Stimulated activated CD4-positive, alpha-beta T cell treated with anti-CD3 and anti-CD28 coated beads, Interleukin-15, amount 100 ng/mL, for 48 hours (primary cell): ENCODE data around the gene CTNNBL1.

Experiments
- DNase-seq, 2 donors: peaks; one replicate each; pipeline ENCODE4 v3.0.0-alpha.2; 2020; ENCODE audit warnings: low read depth in 2 of 2

The CTNNBL1 gene

DNA sequence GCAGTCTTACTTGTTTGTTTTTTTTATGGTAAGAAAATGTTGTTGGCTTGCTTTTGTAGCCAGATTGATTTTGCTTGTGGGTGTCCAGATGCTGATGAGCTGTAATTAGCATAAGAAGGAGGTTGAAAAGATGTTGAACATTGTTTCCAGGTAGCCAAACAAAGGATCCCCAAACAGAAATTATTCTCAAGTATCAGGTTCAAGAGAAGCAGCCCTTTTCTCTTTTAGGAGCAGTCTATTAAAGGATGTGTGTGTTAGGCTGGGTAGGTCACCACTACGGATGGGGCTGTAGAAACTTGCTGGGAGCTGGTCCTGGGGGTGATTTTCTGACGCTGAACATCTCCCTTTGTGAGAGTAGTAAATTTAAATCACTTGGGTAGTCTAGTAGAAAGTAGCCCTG is 122.2 kb downstream of the CTNNBL1 start:
- DNase-seq = no peak

DNA sequence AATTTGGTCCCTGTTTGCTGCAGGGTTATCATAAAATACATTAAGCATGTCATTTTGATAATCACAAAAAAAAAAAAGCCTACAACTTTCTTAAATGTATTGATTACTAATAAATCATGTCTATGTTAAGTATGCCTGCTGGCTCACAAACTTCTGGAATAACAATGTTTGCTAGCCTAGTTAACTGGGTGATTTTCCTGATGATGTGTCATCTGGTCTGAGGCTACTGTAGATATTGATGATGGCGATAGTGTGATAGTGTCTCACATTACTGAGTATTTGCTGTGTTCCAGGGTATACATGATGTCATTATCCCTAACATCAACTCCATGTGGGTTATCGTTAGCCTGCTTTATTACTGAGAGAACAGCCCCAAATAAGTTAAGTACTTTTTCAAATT is 122.9 kb downstream of the CTNNBL1 start:
- DNase-seq = no peak

DNA sequence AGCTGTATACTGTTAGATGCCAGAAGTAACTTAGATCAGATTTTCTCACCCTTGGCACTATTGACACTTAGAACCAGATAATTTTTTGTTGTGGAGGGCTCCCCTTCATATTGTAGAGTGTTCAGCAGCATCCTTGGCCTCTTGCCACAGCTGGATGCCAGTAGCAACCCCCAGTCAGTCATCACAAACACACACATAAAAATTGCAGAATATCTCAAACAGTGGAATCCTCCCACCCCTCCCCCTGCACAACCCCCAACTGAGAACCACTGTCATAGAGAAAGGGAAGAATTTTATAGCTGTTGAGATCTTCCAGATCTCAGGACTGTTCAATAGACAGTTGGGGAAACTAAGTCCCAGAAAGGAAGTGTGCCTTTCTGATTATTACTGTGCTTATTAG is 127.9 kb downstream of the CTNNBL1 start:
- DNase-seq = no peak

DNA sequence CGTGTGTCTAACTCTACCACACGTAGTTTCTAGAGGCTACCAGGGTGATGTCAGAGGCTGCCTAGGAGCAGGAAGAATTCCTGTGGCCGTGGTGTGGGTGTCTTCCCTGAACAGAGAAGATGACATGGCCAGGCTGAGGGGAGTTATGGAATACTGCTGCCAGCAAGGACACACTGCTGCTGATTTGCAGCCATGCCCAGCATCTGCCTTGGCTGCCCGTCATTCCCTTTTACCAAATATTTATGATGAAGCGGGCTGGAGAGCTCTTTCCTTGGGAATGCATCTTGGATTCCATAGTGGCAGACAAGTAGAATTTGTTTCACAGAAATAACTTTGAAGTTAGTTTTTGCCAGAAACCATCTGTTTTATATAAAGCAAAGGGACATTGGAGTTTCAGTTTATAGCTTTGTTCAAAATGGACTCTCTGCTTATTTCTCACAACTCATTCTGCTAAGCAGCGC is 128.3 kb downstream of the CTNNBL1 start:
- no peak for DNase-seq

DNA sequence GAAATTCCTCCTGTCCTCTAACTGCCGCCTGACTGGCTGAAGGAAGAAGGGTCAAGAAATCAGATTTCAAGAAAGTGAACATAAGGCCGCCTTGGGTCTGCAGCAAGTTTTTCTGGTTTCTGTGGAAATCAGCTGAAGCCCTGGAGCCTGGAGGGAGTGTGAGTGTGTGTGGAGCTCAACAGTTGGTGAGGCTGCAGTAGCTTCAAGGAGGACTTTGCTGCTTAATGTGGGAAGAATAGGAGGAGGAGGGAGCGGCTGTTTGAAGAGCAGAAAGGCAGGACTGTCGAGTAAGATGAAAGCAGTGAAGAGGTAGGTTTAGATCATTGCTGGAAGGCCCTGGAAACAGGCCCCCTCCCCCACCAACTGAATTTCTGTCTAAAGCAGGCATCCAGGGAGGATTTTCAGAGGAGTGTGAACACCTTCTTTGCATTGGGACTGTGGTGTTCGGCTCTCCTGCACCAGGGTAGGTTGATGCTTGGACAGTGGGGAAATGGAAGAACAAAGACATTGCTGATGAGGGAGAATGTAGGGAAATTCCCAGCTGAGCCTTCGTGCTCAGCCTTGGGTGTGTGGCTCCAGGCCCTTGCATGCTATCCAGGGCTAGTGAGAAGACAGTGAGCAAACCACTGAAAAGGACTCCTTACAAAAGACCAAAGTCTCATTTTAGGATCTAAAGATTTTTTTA is 129.6 kb downstream of the CTNNBL1 start:
- no peak for DNase-seq

DNA sequence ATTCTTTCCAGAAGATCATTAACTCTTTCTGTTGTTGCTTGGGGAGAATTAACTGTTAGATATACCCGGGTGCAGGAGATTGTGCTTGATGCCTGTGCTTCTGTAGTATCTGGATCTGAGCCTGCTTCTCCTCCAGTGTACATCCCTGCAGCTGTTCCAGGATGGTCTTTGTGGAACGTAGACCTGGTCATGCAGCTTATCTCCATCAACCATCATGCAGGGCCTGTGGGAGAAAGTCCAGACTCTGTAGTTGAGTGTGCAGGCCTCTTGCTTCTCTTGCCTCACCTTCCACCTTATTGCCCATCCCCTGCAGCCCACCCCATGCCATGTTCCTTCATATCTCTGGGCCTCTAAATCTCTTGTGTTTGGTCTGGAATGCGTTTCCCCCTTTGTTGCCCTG is 133.8 kb downstream of the CTNNBL1 start:
- no peak for DNase-seq

DNA sequence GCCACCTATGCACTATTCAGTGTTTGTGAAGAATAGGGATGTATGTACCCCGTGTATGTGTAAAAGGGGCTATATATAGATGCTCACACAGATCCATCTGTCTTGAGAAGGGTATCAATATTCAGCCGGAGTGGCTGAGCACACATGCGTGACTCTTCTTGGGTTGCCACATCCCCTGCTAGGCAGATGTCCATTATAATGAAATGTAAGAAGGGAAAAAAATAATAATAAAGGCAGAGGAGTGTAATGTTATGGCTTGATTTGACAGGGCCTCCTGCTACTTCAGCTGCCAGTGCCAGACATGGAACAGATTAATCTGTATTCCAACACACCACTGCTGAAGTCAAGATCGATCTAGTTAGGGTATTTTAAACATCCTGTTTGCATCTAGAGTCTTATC is 134.9 kb downstream of the CTNNBL1 start:
- no peak for DNase-seq

DNA sequence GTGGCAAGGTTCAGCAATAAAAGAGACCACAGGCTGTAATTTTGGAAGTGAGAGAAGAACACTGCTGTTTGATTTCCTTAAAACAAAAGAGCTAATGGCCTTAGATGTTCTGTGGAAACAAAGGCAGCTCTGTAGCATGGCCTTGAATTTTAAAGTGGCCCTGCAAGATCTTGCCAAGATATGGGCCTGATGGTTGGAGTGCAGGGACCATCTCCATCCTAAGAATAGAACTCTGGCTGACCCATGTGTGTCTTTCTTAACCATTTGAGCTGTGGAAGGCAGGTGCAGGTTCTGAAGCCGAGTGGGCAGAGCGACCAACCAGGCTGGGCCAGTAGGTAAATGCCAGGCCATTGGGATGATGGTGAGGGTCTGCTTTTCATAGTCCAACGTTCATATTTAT is 135.3 kb downstream of the CTNNBL1 start:
- DNase-seq = no peak

DNA sequence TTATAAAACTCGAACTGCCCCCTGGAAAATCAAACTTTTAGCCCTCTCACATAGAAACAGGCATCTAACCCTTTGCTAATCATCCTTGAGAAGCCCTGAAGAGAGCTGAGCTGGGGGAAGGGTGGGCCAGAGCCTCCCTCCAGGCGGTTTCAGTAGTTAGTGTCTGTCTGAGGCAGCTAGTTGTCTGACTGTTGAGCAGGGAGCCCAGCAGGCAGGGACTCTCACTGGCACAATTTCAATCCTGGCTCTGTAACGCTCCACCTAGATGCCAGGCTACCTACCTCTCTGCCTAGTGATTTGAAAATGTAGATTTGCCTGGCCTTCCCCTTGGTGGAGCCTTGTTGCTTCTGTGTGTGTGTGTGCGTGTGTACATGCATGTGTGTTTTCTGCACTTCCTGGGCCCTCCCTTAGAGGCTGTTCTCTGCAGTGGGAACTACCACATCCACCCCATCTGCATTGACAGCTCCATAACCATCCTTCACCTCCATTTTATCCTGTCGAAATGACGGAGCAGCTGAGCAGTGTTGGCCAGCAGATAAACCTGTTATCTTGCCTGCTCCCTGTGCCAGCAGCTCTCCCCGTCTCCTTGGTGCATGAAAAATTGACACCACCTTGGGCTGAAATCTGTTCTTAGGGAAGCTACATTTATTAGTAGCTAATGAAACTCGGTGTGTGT is 139.5 kb downstream of the CTNNBL1 start:
- DNase-seq = no peak

DNA sequence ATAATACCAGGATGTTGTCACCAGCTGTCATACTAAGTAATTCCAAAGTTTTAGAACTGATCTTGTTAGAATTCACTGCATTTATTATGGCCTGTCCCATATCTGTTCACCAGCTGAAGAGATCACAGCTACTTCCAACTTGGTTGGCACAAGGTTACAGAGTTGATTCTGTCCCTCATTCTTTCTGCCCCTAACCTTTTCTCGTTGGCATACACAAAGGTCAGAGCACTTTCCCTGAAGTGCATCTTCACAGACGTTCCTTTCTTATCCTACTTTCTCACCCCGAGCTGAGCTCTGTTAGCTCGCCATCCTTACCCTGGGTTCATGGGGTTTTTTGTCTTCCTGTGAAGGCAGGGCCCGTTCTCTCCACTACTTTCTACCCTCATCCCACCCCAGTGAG is 143.1 kb downstream of the CTNNBL1 start:
- no peak for DNase-seq

DNA sequence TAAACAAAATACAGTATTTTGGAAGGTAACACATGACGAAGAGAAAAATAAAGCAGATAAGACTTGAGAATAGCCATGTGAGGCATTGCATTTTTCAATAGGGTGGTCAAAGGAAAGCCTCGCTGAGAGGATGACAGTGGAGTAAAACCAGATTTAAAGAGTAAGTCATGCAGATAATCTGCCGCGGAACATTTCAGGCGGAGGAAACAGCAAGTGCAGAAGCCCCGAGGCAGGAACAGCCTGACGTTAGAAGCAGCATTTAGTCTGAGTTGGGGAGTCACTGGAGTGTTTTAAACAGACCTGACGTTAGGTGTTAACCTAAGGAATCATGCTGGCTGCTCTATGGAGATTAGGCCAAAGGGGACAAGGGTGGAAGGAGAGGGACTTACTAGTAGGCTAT is 144.1 kb downstream of the CTNNBL1 start:
- DNase-seq = no peak

DNA sequence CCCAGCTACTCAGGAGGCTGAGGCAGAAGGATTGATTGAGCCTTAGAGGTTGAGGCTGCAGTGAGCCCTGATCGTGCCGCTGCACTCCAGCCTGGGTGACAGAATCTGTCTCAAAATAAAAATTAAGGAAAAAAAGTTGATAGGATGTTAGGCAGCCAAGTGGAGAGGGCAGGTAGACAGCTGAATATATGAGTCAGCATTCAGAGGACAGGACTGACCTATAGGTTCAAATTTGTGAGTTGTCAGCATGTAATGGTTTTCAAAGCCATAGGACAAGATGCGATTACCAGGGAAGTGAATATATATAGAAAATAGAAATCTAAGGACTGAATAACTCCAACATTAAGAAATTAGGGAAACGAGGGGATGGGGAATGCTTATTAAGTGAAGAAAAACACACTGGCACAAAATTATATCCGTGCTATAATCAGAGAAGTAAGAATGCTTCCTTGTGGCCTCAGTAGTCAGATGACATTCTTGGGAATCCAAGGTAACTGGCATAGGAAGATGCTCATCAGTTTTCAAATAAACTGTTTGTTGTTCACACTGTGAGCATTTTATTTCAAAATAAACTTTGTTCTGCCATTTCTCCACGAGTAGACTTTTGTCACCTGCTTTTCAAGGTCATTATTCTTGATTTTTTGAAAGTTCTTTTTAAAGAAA is 145.1 kb downstream of the CTNNBL1 start:
- DNase-seq = no peak

DNA sequence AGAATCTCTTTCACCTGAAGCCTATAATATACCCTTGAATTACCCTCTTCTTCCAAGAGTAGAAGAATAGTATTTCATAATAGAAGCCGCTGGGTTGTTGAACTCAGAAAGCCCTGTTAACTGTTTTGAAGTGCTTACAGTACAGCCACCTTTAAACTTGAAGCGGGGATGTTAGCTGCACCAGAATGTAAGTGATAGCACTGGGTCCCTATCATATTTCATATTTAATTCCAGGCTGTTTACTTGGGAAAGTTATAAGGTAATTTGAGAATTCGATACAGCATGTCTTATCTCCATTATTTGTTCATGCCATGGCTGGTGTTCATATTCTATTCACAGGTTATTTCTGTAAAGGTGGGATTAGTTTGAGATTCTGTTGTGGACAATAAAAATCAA is 145.6 kb downstream of the CTNNBL1 start:
- no peak for DNase-seq

DNA sequence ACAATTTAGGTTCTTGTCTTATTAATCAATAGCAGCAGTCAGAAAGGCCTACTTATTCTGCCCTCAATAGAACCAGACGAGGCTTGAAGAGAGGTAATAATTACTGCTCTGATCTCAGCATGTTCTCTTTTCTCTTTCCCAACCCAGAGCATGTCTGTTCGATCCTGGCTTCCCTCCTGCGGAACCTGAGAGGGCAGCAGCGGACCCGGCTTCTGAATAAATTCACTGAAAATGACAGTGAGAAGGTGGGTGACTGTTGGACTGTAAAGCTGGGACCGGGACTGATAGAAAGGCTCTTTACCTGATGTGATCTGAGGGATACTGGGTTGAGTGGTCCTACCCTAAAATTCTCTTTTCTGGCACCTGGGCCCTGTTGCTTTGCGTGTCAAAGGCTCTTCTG is 146.1 kb downstream of the CTNNBL1 start:
- DNase-seq = no peak

DNA sequence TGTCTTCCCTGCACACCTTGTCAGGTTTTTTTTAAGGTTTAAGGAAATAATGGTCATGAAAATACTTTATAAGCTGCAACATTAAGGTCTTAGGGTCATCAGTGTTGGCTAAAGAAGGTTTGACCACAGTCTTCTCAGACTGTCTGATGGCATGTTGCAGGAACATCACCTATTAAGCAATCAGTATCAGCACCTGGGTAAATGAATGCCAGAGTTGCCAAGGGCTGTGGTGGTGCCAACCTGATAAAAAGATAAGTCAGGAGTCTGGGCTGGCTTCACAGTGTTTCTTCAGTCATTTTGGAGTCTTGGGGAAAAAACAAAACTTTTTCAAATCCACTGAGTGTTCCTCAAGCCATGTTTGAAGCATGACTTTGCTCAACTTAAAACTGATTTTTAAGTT is 147.6 kb downstream of the CTNNBL1 start:
- DNase-seq = no peak

DNA sequence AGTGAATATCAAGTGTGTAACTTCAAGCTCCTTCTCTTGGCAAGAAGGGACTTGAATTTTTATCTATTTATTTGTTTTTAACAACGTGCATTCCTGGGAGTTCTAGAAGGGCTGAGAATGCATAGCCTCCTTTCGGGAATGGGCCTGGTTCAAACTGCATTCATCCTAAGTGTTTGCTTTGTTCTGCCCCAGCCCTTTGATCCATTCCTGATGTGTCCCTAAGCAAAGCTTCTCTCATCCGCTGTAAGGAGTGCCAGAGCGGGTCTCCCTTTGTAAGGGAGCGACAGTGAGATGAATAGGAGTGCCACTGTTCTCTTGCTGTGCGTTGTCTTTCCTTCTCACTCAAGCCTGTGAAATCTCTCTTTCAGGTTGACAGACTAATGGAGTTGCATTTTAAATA is 148.1 kb downstream of the CTNNBL1 start:
- DNase-seq = no peak

DNA sequence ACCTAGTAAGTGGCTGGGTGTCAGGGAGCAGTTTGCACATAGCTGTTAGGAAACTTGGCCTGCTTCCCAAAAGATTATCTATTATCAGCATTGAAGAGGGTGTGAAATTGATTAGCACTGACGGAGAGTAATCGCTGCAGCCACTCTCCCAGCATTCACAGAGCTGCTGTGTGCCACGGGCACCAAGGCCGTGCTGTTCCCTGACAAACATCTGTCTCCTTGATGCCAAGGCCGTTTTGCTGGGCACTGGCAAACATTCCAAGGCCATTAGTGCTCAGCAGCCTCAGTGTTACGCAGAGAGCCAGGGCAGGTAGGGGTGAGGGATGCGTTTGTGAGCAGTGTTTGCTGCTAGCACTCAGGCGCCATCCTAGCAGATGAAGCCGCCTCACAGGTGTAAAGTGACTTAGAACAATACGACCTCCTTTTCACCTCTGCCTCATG is 151.4 kb downstream of the CTNNBL1 start:
- no peak for DNase-seq

DNA sequence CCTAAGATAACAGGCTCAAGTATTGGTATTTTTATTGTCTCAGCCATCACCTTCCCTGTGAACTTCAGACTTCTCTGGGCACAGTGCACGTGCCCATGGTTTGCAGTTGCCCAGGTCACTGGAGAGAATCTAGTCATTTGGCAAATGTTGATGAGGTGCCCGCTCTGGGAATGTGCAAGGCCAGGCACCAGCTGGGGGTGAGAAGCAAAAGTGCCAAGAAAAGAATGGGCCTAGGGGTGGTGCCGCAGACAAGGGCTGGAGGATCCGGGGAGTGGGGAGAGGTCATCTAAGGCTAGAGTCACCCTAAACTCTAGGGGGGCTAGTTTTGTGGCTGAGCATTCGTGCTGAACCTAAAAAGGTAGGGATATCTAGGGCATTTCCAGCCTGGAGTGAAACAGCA is 152.0 kb downstream of the CTNNBL1 start:
- DNase-seq = no peak

DNA sequence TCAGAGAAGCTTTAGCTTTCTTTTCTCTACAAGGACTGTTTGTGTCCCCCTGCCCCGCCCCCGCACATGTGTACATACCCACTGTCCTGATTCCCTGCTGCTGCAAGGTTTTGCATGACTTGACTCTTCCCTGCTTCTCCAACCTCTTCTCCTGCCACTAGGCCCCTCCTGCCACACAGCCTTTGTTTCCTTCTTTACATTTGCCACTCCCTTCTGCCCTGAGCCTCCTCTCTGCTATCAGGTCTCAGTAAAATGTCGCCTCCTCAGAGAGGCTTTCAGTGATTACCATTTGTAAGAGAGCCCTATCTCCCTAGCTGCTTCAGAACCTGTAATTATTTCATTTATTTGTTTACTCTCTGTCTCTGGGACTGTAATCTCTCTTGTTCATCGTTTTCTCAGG is 152.7 kb downstream of the CTNNBL1 start:
- DNase-seq = no peak

DNA sequence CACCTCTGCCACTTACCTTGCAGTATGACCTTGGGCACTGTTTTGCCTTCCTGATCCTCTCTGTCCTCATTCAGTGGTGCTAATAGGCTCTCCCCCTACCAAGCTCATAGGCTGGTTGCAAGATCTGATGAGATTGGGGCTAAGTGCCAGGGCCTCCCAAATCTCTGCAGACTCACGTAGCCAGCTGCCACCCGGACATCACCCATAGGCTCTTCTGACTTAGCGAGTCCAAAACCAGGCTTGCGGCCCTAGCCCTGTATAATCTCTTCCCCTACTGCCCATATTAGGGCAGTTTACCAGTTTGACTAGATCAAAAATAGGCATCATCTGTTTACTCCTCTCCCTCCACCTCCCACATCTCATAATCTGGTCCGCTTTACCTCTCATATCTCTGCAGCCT is 154.9 kb downstream of the CTNNBL1 start:
- DNase-seq = no peak

DNA sequence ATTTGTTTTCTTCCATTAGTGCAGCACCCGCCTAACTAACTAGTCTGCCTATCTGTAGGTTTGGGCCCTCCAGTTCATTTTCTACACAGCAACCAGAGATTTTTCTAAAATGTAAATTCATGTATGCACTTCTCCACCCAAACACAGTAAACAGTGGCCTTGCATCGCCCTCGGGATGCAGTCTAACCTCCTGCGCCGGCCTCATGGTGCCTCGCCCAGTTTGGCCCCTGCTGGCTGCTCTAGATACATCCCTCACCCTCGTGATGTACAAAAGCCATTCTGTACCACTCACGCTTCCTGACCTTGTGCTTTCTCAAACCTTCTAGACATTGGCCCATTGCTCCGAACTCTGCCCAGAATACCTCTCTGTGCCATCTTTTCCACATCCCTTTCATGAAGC is 155.3 kb downstream of the CTNNBL1 start:
- DNase-seq = no peak

DNA sequence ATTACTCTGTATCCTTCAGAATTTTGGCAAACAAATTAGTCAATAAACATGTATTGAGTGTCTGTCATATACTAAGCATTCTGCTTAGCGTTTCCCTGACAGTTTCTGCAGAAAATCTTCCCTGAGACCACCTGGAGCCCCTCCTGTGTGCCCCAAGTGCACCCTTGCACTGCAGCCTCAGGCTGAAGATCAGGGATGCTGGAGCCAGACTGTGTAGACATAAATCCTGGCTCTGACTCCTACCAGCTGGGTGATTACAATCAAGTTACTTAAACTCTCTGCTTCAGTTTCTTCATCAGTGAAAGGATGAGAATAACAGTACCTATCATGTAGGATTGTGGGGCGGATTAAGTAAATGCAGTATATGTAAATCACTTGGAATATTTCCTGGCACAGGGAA is 155.7 kb downstream of the CTNNBL1 start:
- no peak for DNase-seq

DNA sequence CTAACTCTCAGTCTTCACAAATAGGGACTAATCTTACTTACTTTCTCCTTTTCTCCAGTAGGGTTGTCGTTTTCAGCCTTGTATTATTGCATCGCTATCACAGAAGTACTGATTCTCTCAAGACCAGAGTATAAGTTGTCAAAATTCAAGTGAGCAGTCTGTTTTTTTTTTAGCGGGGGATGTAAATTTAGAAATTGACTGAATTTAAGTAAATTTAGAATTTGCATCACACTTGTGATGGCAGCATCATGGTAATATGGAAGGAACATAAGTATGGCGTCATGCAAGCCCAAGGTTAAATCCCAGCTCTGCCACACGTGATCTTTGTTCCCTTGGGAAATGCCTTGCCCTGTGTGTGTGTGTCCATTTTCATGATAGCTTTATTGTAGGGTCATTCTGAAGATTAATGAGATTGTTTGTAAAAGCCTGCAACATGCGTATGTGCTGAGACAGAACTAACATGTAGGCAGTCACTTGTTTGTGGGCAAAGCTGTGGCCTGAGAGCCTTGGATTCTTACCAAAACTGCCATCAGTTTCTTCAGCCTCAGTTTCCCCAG is 156.3 kb downstream of the CTNNBL1 start:
- DNase-seq = no peak
